Esophagus muscularis mucosa (tissue), 4 donors: Measurements from ENCODE around the gene LTB4R2. TPM values are rescaled to one million over a fixed set of nuclear protein-coding genes. Genes with fewer than 3 reads are reported as not detected.

Experiments
- DNase-seq: peaks from one replicate; pipeline ENCODE4 v3.0.0-alpha.2; 2017; ENCODE audit errors: extremely low spot score
- H3K27ac ChIP-seq, 4 donors: fragments of 200-600 bp; sonication (generic); replicated peaks in 1 of 4; 1 replicate in 3 of 4; 2 replicates in 1 of 4; pipeline ENCODE4 v1.5.1; 2016 to 2019; ENCODE audit warnings: mild to moderate bottlenecking in 1 of 4
- H3K27me3 ChIP-seq, 4 donors: fragments of 200-600 bp; sonication (generic); one replicate each; pipeline versions ENCODE4 v1.5.1 to v1.6.0; 2016 to 2019
- H3K36me3 ChIP-seq, 4 donors: fragments of 200-600 bp; sonication (generic); one replicate each; pipeline ENCODE4 v1.5.1; 2016 to 2019
- H3K4me1 ChIP-seq, 4 donors: fragments of 200-600 bp; sonication (generic); one replicate each; pipeline ENCODE4 v1.5.1; 2016 to 2019
- H3K4me3 ChIP-seq, 4 donors: fragments of 200-600 bp; sonication (generic); 1 replicate in 2 of 4; 2 replicates in 2 of 4; pipeline ENCODE4 v1.5.1; 2016 to 2019; ENCODE audit warnings: mild to moderate bottlenecking in 4 of 4, moderate library complexity in 1 of 4
- H3K9me3 ChIP-seq, 4 donors: fragments of 200-600 bp; sonication (generic); 1 replicate in 3 of 4; 2 replicates in 1 of 4; pipeline ENCODE4 v1.5.1; 2016 to 2019
- CTCF ChIP-seq, 3 experiments: fragments of 200-600 bp in 2 of 3; fragments of 450-650 bp in 1 of 3; sonication (generic) in 2 of 3; IDR thresholded peaks; one replicate each; pipeline ENCODE4 v1.5.1; 2017 to 2019; ENCODE audit warnings: antibody characterized with exemption in 3 of 3, mild to moderate bottlenecking in 2 of 3, moderate library complexity in 1 of 3
- EP300 ChIP-seq: sonication (generic); formaldehyde crosslinking; IDR thresholded peaks from one replicate; pipeline ENCODE4 v1.6.1; 2017; ENCODE audit warnings: antibody characterized with exemption
- POLR2A ChIP-seq: fragments of 450-650 bp; IDR thresholded peaks from one replicate; pipeline ENCODE4 v1.6.1; 2017; ENCODE audit warnings: antibody characterized with exemption, moderate library complexity, mild to moderate bottlenecking, low read depth
- POLR2AphosphoS5 ChIP-seq, 2 donors: sonication (generic); formaldehyde crosslinking; IDR thresholded peaks; one replicate each; pipeline ENCODE4 v1.6.1; 2017; ENCODE audit warnings: antibody characterized with exemption in 2 of 2
- WGBS: methylation state at CpG from one replicate; pipeline ENCODE4 v1.1.5; 2018; 5-methylcytosine and 5-hydroxymethylcytosine counted together
- intact Hi-C: fragments of 100-400 bp; cut with DNase I; formaldehyde crosslinking; loops from one replicate; pipeline ENCODE4 v1.15.1; 2023
- small RNA-seq, 3 donors: library from RNA; depleted of rRNA; stranded (forward); fragments of <200 nt; gene quantifications; one replicate each; pipeline ENCODE3, GENCODE V24; 2016
- total RNA-seq, 4 donors: library from RNA; depleted of rRNA; stranded (reverse); fragments of >200 nt; gene quantifications; one replicate each; pipeline versions ENCODE4 v1.1.0 to v1.2.1, GENCODE V29; 2016

Gene LTB4R2
- total RNA-seq, 4 donors from 2014 or later, result 1.7 to 3.7 (median 2.4) TPM

- no peak for DNase-seq
- Histone ChIP-seq H3K4me3 (no peak overlapping the region), H3K36me3 (no peaks in the 10 kb centered on the region), H3K27me3 (no peaks in the 10 kb centered on the region), H3K9me3 (no peaks in the 10 kb centered on the region), H3K27ac (no peak overlapping the region), H3K4me1 (peaks cover 0 to 24% (median 21%) of the 10 kb centered on the region in 4 donors)
- intact Hi-C loops, result no loop called here
- 87% methylated on average over 7 of the region's 7 CpGs for WGBS
- no peak for TF ChIP-seq POLR2A
- TF ChIP-seq POLR2AphosphoS5 (IDR thresholded peaks at IDR 0.05), result no peak
- TF ChIP-seq EP300, result no peak
- no peak for TF ChIP-seq CTCF (IDR thresholded peaks at IDR 0.05)
Measured at GRCh38 chr14:24355009-24355408, 45.1 kb downstream of the LTB4R2 start.

GRCh38 chr14:24356208-24356607 lies 46.3 kb downstream of the LTB4R2 start:
- WGBS, result 90% methylated on average over 4 of the region's 4 CpGs
- Histone ChIP-seq H3K36me3 (no peaks in the 10 kb centered on the region), H3K4me3 (no peak overlapping the region), H3K4me1 (peaks cover 0 to 24% (median 21%) of the 10 kb centered on the region in 4 donors), H3K27ac (no peak overlapping the region), H3K27me3 (no peaks in the 10 kb centered on the region), H3K9me3 (no peaks in the 10 kb centered on the region)
- DNase-seq, result no peak
- intact Hi-C loops, result no loop called here
- TF ChIP-seq POLR2A (no peak), POLR2AphosphoS5 (IDR thresholded peaks at IDR 0.05) (no peak), EP300 (no peak), CTCF (IDR thresholded peaks at IDR 0.05) (no peak)

GRCh38 chr14:24360281-24360680 lies 50.3 kb downstream of the LTB4R2 start:
- H3K36me3 ChIP-seq, result no peaks in the 10 kb centered on the region
- no peak overlapping the region for H3K27ac ChIP-seq
- no peaks in the 10 kb centered on the region for H3K27me3 ChIP-seq
- no peak for DNase-seq
- H3K9me3 ChIP-seq, result no peaks in the 10 kb centered on the region
- H3K4me1 ChIP-seq, result peaks cover 5 to 6% (median 6%) of the 10 kb centered on the region in 4 donors
- no peak for TF ChIP-seq POLR2A
- TF ChIP-seq CTCF (IDR thresholded peaks at IDR 0.05), result no peak
- TF ChIP-seq POLR2AphosphoS5 (IDR thresholded peaks at IDR 0.05), result no peak
- no peak for TF ChIP-seq EP300
- intact Hi-C loops, result no loop called here
- 88% methylated on average over 3 of the region's 3 CpGs for WGBS
- no peak overlapping the region for H3K4me3 ChIP-seq

- TF ChIP-seq EP300 (no peak), POLR2A (no peak), POLR2AphosphoS5 (IDR thresholded peaks at IDR 0.05) (no peak), CTCF (IDR thresholded peaks at IDR 0.05) (no peak)
- no peaks in the 10 kb centered on the region for H3K36me3 ChIP-seq
- WGBS, result 81% methylated on average over 2 of the region's 2 CpGs
- no peaks in the 10 kb centered on the region for H3K27me3 ChIP-seq
- intact Hi-C loops, result no loop called here
- no peaks in the 10 kb centered on the region for H3K9me3 ChIP-seq
- no peak overlapping the region for H3K4me3 ChIP-seq
- H3K4me1 ChIP-seq, result peaks cover 15 to 16% (median 16%) of the 10 kb centered on the region in 4 donors
- DNase-seq, result no peak
- no peak overlapping the region for H3K27ac ChIP-seq
Measured at GRCh38 chr14:24361326-24361725, 51.4 kb downstream of the LTB4R2 start.

Small RNA genes lying within 50 kb of the gene (small RNA-seq; reads per million reads assigned to genes)
- gene RF00026, result 0 reads per million in 3 donors

Other genes with a start within 250 kb of the LTB4R2 start
- gene CPNE6, start 238.6 kb upstream of the LTB4R2 start, total RNA-seq, result under 1 TPM in 3 of 4 donors, not detected in 1; 0.26 to 0.34 (median 0.33) TPM
- gene PCK2, start 215.8 kb upstream of the LTB4R2 start, total RNA-seq, result 10 to 100 TPM in 3 of 4 donors, 1 to 10 TPM in 1; 9.1 to 20.7 (median 12.5) TPM
- 10 to 100 TPM; 56.0 to 74.9 (median 66.8) TPM for gene DCAF11, start 195.4 kb upstream of the LTB4R2 start, total RNA-seq
- gene NRL, start 195.2 kb upstream of the LTB4R2 start, total RNA-seq, result 1 to 10 TPM; 1.8 to 3.3 (median 3.0) TPM
- under 1 TPM in 3 of 4 donors, not detected in 1; 0.34 to 0.83 (median 0.52) TPM for gene FITM1, start 179.5 kb upstream of the LTB4R2 start, total RNA-seq
- gene PSME1, start 173.9 kb upstream of the LTB4R2 start, total RNA-seq, result 100 to 1,000 TPM; 129 to 158 (median 143) TPM
- gene EMC9, start 168.5 kb upstream of the LTB4R2 start, total RNA-seq, result 10 to 100 TPM in 3 of 4 donors, 1 to 10 TPM in 1; 8.8 to 14.4 (median 12.2) TPM
- gene PSME2, start 163.5 kb upstream of the LTB4R2 start, total RNA-seq, result 10 to 100 TPM; 32.8 to 64.3 (median 42.6) TPM
- gene RNF31, start 162.6 kb upstream of the LTB4R2 start, total RNA-seq, result 10 to 100 TPM; 21.7 to 33.3 (median 26.8) TPM
- 10 to 100 TPM; 39.5 to 78.3 (median 63.2) TPM for gene IRF9, start 148.9 kb upstream of the LTB4R2 start, total RNA-seq
- gene REC8, start 138.1 kb upstream of the LTB4R2 start, total RNA-seq, result 1 to 10 TPM; 4.6 to 5.9 (median 5.0) TPM
- gene IPO4, start 121.3 kb upstream of the LTB4R2 start, total RNA-seq, result 10 to 100 TPM; 12.9 to 41.6 (median 25.2) TPM
- gene TM9SF1, start 114.7 kb upstream of the LTB4R2 start, total RNA-seq, result 10 to 100 TPM; 27.0 to 44.6 (median 43.8) TPM
- gene TSSK4, start 104.4 kb upstream of the LTB4R2 start, total RNA-seq, result under 1 TPM in 2 of 4 donors, not detected in 2; 0.57 to 0.58 TPM
- 100 to 1,000 TPM in 2 of 4 donors, 10 to 100 TPM in 2; 75.4 to 135 (median 94.9) TPM for gene CHMP4A, start 96.7 kb upstream of the LTB4R2 start, total RNA-seq
- 10 to 100 TPM; 11.1 to 17.5 (median 14.4) TPM for gene MDP1, start 94.1 kb upstream of the LTB4R2 start, total RNA-seq
- gene NEDD8, start 77.8 kb upstream of the LTB4R2 start, total RNA-seq, result 100 to 1,000 TPM; 117 to 152 (median 131) TPM
- 10 to 100 TPM; 43.1 to 53.4 (median 50.5) TPM for gene GMPR2, start 77.2 kb upstream of the LTB4R2 start, total RNA-seq
- gene TINF2, start 67.5 kb upstream of the LTB4R2 start, total RNA-seq, result 10 to 100 TPM; 49.4 to 89.0 (median 81.0) TPM
- gene TGM1, start 47.0 kb upstream of the LTB4R2 start, total RNA-seq, result 1 to 10 TPM in 2 of 4 donors, under 1 TPM in 2; 0.52 to 3.3 (median 1.6) TPM
- gene RABGGTA, start 38.5 kb upstream of the LTB4R2 start, total RNA-seq, result 10 to 100 TPM; 14.6 to 27.8 (median 20.3) TPM
- gene DHRS1, start 10.4 kb upstream of the LTB4R2 start, total RNA-seq, result 10 to 100 TPM; 13.9 to 22.4 (median 19.2) TPM
- gene NOP9, start 10.3 kb upstream of the LTB4R2 start, total RNA-seq, result 10 to 100 TPM; 16.6 to 29.2 (median 21.6) TPM
- 10 to 100 TPM in 1 of 4 donors, 1 to 10 TPM in 3; 6.6 to 12.5 (median 8.1) TPM for gene CIDEB, start 2.2 kb upstream of the LTB4R2 start, total RNA-seq
- 1 to 10 TPM in 3 of 4 donors, under 1 TPM in 1; 0.42 to 6.0 (median 2.9) TPM for gene LTB4R, start 1.4 kb downstream of the LTB4R2 start, total RNA-seq
- 10 to 100 TPM; 21.5 to 36.9 (median 27.9) TPM for gene ADCY4, start 24.9 kb downstream of the LTB4R2 start, total RNA-seq
- 1 to 10 TPM; 3.8 to 6.4 (median 6.1) TPM for gene RIPK3, start 29.9 kb downstream of the LTB4R2 start, total RNA-seq
- gene NFATC4, start 58.0 kb downstream of the LTB4R2 start, total RNA-seq, result 10 to 100 TPM; 38.8 to 65.2 (median 48.3) TPM
- gene NYNRIN, start 88.9 kb downstream of the LTB4R2 start, total RNA-seq, result 10 to 100 TPM in 3 of 4 donors, 1 to 10 TPM in 1; 8.0 to 21.2 (median 13.4) TPM
- 1 to 10 TPM; 1.2 to 2.2 (median 1.9) TPM for gene CBLN3, start 119.5 kb downstream of the LTB4R2 start, total RNA-seq
- 10 to 100 TPM; 46.5 to 75.8 (median 58.4) TPM for gene KHNYN, start 119.8 kb downstream of the LTB4R2 start, total RNA-seq
- 10 to 100 TPM; 23.9 to 48.6 (median 33.5) TPM for gene SDR39U1, start 132.6 kb downstream of the LTB4R2 start, total RNA-seq
- 1 to 10 TPM in 3 of 4 donors, not detected in 1; 1.2 to 8.0 (median 2.6) TPM for gene CMA1, start 198.1 kb downstream of the LTB4R2 start, total RNA-seq